ENCODE measurements around the gene SBK2. TPM values are rescaled to one million over a fixed set of nuclear protein-coding genes. Genes with fewer than 3 reads are reported as not detected.

SBK2 gene
- polyA plus RNA-seq, 1 of the 3 experiments (the other 2 are of a cell fraction), result 0.20 TPM

DNA sequence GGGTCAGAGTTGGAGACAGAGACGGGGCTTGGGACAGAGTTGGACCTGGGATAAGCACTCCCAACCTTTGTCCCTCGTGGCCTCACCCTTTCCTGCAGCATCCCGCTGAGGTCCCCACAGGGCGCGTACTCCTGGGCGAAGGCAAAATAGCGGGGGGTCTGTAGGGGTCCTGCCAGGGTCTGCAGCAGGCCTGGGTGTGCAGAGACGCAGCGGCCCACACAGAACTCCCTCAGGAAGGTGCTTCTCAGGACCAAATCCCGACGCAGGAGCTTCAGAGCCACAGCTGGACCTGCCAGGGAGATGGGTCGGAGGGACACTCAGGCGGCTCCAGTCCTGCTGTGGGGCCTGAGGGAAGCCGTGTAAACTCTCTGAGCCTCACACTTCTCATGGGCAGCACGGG lies 7.1 kb upstream of the SBK2 start:
- Histone ChIP-seq H3K9ac (no peak overlapping the region), H3K9me3 (no peaks in the 10 kb centered on the region), H4K20me1 (ENCODE audit: insufficient read depth) (no peaks in the 10 kb centered on the region), H3F3A (replicated peaks; ENCODE audit: insufficient read depth) (peaks cover 7% of the 10 kb centered on the region), H3K79me2 (ENCODE audit: insufficient read depth) (no peaks in the 10 kb centered on the region), H2AFZ (ENCODE audit: low read depth) (no peak overlapping the region), H3K4me1 (ENCODE audit: control insufficient read depth in 1 of 2, insufficient read depth in 2 of 2, low read depth in 1 of 2, low read length in 1 of 2) (peaks cover 2 to 17% of the 10 kb centered on the region in 2 experiments; a peak in 2 of 4 replicates), H3K36me3 (replicated peaks in 1 of 2; ENCODE audit: control insufficient read depth in 1 of 2, insufficient read depth in 2 of 2, low read length in 1 of 2) (no peaks in the 10 kb centered on the region), H3K9me2 (no peaks in the 10 kb centered on the region), H3K27ac (ENCODE audit: low read depth in 2 of 2, low read length in 1 of 2) (no peak overlapping the region), H3K4me2 (no peak overlapping the region), H3K27me3 (ENCODE audit: insufficient read depth) (no peaks in the 10 kb centered on the region), H3K4me3 (ENCODE audit: low read depth in 2 of 2, low read length in 1 of 2) (no peak overlapping the region)
- WGBS (ENCODE audit: low lambda C conversion rate), result 54% methylated on average over 3 of the region's 15 CpGs
- DNase-seq, result no peak
- CTCF ChIA-PET, result interaction anchor here (1.2 to 1.4 kb wide), 2 partner anchors 8 to 40 kb away, joined by 4 to 5 read pairs; no protein-coding TSS in a partner anchor
- POLR2A ChIA-PET, result no interaction called here
- no peak for TF ChIP-seq MAX (IDR thresholded peaks at IDR 0.05; ENCODE audit: low read depth)
- TF ChIP-seq CHD2 (IDR thresholded peaks at IDR 0.05; ENCODE audit: low read length, partially characterized antibody), result no peak
- TF ChIP-seq ELF1 (IDR thresholded peaks at IDR 0.05), result no peak
- no peak for TF ChIP-seq RXRA (IDR thresholded peaks at IDR 0.05; ENCODE audit: borderline replicate concordance, low read depth)
- TF ChIP-seq NFIC (IDR thresholded peaks at IDR 0.05; ENCODE audit: borderline replicate concordance), result no peak
- TF ChIP-seq RAD21 (IDR thresholded peaks at IDR 0.05; ENCODE audit: low read length), result no peak
- no peak for TF ChIP-seq EP300 (IDR thresholded peaks at IDR 0.05; ENCODE audit: borderline replicate concordance in 1 of 2, low read depth in 1 of 2, low read length in 1 of 2)
- TF ChIP-seq FOXM1 (IDR thresholded peaks at IDR 0.05; ENCODE audit: low read depth), result no peak
- no peak for TF ChIP-seq SIN3A (IDR thresholded peaks at IDR 0.05; ENCODE audit: borderline replicate concordance, low read depth, low read length)
- no peak for TF ChIP-seq MEF2A (IDR thresholded peaks at IDR 0.05; ENCODE audit: borderline replicate concordance, low read depth)

- Histone ChIP-seq H3K9ac (no peak overlapping the region), H3F3A (replicated peaks; ENCODE audit: insufficient read depth) (peaks cover 4% of the 10 kb centered on the region), H2AFZ (ENCODE audit: low read depth) (no peak overlapping the region), H3K9me2 (no peaks in the 10 kb centered on the region), H3K4me2 (no peak overlapping the region), H3K36me3 (replicated peaks in 1 of 2; ENCODE audit: control insufficient read depth in 1 of 2, insufficient read depth in 2 of 2, low read length in 1 of 2) (no peaks in the 10 kb centered on the region), H3K4me3 (ENCODE audit: low read depth in 2 of 2, low read length in 1 of 2) (no peak overlapping the region), H3K27ac (ENCODE audit: low read depth in 2 of 2, low read length in 1 of 2) (no peak overlapping the region), H3K4me1 (ENCODE audit: control insufficient read depth in 1 of 2, insufficient read depth in 2 of 2, low read depth in 1 of 2, low read length in 1 of 2) (peaks cover 2 to 16% of the 10 kb centered on the region in 2 experiments; a peak in 2 of 4 replicates), H3K9me3 (no peaks in the 10 kb centered on the region), H3K79me2 (ENCODE audit: insufficient read depth) (no peaks in the 10 kb centered on the region), H3K27me3 (ENCODE audit: insufficient read depth) (no peaks in the 10 kb centered on the region), H4K20me1 (ENCODE audit: insufficient read depth) (no peaks in the 10 kb centered on the region)
- WGBS (ENCODE audit: low lambda C conversion rate), result 40% methylated on average over 5 of the region's 5 CpGs
- DNase-seq, result no peak
- CTCF ChIA-PET, result interaction anchor here (1.2 kb wide), 1 partner anchor 8 kb away, joined by 5 read pairs; no protein-coding TSS in a partner anchor
- TF ChIP-seq GABPA (IDR thresholded peaks at IDR 0.05; ENCODE audit: low read depth), result no peak
- no peak for TF ChIP-seq USF1 (IDR thresholded peaks at IDR 0.05; ENCODE audit: borderline replicate concordance, low read depth)
- TF ChIP-seq MXI1 (IDR thresholded peaks at IDR 0.05; ENCODE audit: low read depth, low read length), result no peak
- POLR2A ChIA-PET, result no interaction called here
Observed at GRCh38 chr19:55543567-55543966, 6.6 kb upstream of the SBK2 start.
